ENCODE data around the gene METTL21C.

Gene METTL21C

DNA sequence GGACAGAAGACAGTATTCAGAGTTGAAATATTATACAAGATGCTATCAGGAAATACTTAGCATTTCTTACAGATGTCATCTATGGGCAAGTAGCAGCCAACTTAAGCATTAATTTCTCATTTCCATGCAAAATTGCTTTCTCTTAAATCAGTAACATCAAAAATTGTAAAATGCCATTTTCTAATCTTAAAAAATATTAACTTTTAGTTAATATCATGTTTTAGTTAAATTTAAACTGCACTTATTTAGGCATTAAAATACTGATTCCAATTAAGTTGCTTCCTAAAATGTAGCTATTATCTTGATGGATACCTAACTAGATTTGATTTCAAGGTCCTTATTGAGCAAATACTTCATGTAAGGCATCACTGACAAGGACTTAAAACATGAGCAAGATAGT lies 27.8 kb downstream of the METTL21C start:
- DNase-seq (ENCODE audit: low read depth in 1 of 2, low spot score in 1 of 2) = no peak
- H3K27ac ChIP-seq (replicated peaks) = no peak overlapping the region
- no peak overlapping the region for H3K4me3 ChIP-seq (replicated peaks; ENCODE audit: insufficient read depth, low read length)
- TF ChIP-seq, protein P1, sequence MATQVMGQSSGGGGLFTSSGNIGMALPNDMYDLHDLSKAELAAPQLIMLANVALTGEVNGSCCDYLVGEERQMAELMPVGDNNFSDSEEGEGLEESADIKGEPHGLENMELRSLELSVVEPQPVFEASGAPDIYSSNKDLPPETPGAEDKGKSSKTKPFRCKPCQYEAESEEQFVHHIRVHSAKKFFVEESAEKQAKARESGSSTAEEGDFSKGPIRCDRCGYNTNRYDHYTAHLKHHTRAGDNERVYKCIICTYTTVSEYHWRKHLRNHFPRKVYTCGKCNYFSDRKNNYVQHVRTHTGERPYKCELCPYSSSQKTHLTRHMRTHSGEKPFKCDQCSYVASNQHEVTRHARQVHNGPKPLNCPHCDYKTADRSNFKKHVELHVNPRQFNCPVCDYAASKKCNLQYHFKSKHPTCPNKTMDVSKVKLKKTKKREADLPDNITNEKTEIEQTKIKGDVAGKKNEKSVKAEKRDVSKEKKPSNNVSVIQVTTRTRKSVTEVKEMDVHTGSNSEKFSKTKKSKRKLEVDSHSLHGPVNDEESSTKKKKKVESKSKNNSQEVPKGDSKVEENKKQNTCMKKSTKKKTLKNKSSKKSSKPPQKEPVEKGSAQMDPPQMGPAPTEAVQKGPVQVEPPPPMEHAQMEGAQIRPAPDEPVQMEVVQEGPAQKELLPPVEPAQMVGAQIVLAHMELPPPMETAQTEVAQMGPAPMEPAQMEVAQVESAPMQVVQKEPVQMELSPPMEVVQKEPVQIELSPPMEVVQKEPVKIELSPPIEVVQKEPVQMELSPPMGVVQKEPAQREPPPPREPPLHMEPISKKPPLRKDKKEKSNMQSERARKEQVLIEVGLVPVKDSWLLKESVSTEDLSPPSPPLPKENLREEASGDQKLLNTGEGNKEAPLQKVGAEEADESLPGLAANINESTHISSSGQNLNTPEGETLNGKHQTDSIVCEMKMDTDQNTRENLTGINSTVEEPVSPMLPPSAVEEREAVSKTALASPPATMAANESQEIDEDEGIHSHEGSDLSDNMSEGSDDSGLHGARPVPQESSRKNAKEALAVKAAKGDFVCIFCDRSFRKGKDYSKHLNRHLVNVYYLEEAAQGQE (IDR thresholded peaks at IDR 0.05; ENCODE audit: insufficient replicate concordance, low read depth) = no peak
- TF ChIP-seq GABPA (IDR thresholded peaks at IDR 0.05; ENCODE audit: low read depth) (no peak), SPI1 (IDR thresholded peaks at IDR 0.05; ENCODE audit: borderline replicate concordance, low read depth) (no peak), POLR2AphosphoS5 (IDR thresholded peaks at IDR 0.05; ENCODE audit: low read depth) (no peak)
- TF ChIP-seq, protein P2, sequence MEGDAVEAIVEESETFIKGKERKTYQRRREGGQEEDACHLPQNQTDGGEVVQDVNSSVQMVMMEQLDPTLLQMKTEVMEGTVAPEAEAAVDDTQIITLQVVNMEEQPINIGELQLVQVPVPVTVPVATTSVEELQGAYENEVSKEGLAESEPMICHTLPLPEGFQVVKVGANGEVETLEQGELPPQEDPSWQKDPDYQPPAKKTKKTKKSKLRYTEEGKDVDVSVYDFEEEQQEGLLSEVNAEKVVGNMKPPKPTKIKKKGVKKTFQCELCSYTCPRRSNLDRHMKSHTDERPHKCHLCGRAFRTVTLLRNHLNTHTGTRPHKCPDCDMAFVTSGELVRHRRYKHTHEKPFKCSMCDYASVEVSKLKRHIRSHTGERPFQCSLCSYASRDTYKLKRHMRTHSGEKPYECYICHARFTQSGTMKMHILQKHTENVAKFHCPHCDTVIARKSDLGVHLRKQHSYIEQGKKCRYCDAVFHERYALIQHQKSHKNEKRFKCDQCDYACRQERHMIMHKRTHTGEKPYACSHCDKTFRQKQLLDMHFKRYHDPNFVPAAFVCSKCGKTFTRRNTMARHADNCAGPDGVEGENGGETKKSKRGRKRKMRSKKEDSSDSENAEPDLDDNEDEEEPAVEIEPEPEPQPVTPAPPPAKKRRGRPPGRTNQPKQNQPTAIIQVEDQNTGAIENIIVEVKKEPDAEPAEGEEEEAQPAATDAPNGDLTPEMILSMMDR (IDR thresholded peaks at IDR 0.05; ENCODE audit: insufficient read depth, low read length) = no peak
- H3K27me3 ChIP-seq (ENCODE audit: insufficient read depth, poor library complexity, severe bottlenecking) = no peaks in the 10 kb centered on the region

DNA sequence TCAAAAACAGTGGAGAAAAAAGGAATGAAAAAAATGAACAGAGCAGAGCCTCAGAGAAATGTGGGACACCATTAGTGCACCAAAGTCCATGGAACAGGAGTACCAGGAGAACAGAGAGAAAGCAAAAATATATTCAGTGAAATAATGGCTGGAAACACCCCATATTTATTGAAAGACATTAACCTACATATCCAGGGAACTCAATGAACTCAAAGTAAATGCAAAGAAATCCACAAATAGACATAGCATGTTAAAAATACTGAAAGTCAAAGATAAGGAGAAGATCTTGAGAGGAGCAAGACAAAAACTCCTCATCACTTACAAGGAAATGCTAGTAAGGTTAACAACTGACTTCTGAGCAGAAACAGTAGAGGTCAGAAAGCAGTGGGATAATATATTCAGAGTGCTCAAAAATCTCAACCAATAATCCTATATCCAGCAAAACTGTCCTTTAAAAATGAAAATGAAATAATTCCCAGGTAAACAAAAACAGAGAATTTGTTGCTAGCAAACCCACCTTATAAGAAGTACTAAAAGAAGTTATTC lies 35.6 kb downstream of the METTL21C start:
- TF ChIP-seq SPI1 (IDR thresholded peaks at IDR 0.05; ENCODE audit: borderline replicate concordance, low read depth) (no peak), POLR2AphosphoS5 (IDR thresholded peaks at IDR 0.05; ENCODE audit: low read depth) (no peak), GABPA (IDR thresholded peaks at IDR 0.05; ENCODE audit: low read depth) (no peak)
- TF ChIP-seq, protein P1 (IDR thresholded peaks at IDR 0.05; ENCODE audit: insufficient replicate concordance, low read depth) = no peak
- TF ChIP-seq, protein P2 (IDR thresholded peaks at IDR 0.05; ENCODE audit: insufficient read depth, low read length) = no peak
- DNase-seq (ENCODE audit: low read depth in 1 of 2, low spot score in 1 of 2) = no peak
- H3K27ac ChIP-seq (replicated peaks) = no peak overlapping the region
- H3K4me3 ChIP-seq (replicated peaks; ENCODE audit: insufficient read depth, low read length) = no peak overlapping the region
- no peaks in the 10 kb centered on the region for H3K27me3 ChIP-seq (ENCODE audit: insufficient read depth, poor library complexity, severe bottlenecking)

DNA sequence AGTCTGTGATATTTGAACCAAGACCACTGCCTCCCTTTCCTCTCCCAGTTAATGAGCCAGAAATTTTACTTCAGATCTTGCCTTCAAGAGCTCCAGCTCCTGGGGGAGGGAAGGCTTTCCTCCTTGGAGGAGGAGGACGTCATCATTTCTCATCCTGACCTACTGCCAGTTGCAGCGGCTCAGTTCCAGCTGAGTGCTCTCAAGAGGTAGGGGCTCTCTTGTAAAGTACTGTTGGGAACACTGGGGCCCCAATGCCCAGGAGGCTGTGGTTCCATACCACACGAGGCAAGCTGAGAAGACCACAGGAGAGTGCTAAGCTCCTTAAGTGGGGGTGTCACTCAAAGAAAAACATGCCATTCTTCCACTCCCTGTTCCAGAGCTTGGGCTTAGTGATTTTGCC lies 36.2 kb downstream of the METTL21C start:
- no peak overlapping the region for H3K4me3 ChIP-seq (replicated peaks; ENCODE audit: insufficient read depth, low read length)

More for the DNA sequence above, 36.2 kb downstream of the METTL21C start:
- no peak for DNase-seq (ENCODE audit: low read depth in 1 of 2, low spot score in 1 of 2)
- no peaks in the 10 kb centered on the region for H3K27me3 ChIP-seq (ENCODE audit: insufficient read depth, poor library complexity, severe bottlenecking)
- TF ChIP-seq, protein P1 (IDR thresholded peaks at IDR 0.05; ENCODE audit: insufficient replicate concordance, low read depth) = no peak
- no peak for TF ChIP-seq GABPA (IDR thresholded peaks at IDR 0.05; ENCODE audit: low read depth)
- TF ChIP-seq POLR2AphosphoS5 (IDR thresholded peaks at IDR 0.05; ENCODE audit: low read depth) = no peak
- TF ChIP-seq, protein P2 (IDR thresholded peaks at IDR 0.05; ENCODE audit: insufficient read depth, low read length) = no peak
- no peak for TF ChIP-seq SPI1 (IDR thresholded peaks at IDR 0.05; ENCODE audit: borderline replicate concordance, low read depth)
- H3K27ac ChIP-seq (replicated peaks) = no peak overlapping the region
